Fibroblast of the aortic adventitia (primary cell): ENCODE results near the gene GMDS. TPM values are rescaled to one million over a fixed set of nuclear protein-coding genes. Genes with fewer than 3 reads are reported as not detected.

Experiments used
- DNase-seq: peaks from one replicate; pipeline ENCODE4 v3.0.0-alpha.2; 2010; ENCODE audit warnings: low read depth
- H3K4me3 ChIP-seq: 2 replicates; pipeline ENCODE4 v1.5.1; 2011; ENCODE audit warnings: low read depth, mild to moderate bottlenecking, control low read depth, low read length, moderate library complexity
- total RNA-seq: library from RNA; depleted of rRNA; stranded (reverse); fragments of >200 nt; gene quantifications from 2 replicates; pipeline ENCODE4 v1.2.3, GENCODE V29; 2012; ENCODE audit warnings: low replicate concordance
- TF ChIP-seq, protein P1 (sequence below): IDR thresholded peaks from 2 replicates; pipeline ENCODE4 v1.5.1; 2011; ENCODE audit warnings: mild to moderate bottlenecking, low read length, control low read depth, inconsistent platforms; ENCODE audit not compliant: insufficient read depth

Gene GMDS
- total RNA-seq, 1 donor: 15.9 TPM

DNA sequence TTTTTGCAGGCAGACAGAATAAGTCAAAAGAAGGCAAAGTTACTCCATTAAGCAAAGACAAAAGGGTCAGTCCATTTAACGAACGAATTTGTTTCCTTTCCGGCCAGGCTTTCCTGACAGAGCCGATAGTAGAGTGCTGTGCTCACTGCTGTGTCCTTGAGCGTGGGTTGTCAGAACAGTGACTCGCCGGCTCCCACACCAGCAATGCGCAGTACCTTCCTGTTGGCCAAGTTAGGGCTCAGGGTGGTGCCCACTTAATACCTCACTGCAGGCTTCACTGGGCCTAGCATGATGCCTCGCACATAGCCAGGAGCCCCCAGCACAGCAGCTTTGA is 341.0 kb downstream of the GMDS start:
- DNase-seq: no peak
- TF ChIP-seq, protein P1, sequence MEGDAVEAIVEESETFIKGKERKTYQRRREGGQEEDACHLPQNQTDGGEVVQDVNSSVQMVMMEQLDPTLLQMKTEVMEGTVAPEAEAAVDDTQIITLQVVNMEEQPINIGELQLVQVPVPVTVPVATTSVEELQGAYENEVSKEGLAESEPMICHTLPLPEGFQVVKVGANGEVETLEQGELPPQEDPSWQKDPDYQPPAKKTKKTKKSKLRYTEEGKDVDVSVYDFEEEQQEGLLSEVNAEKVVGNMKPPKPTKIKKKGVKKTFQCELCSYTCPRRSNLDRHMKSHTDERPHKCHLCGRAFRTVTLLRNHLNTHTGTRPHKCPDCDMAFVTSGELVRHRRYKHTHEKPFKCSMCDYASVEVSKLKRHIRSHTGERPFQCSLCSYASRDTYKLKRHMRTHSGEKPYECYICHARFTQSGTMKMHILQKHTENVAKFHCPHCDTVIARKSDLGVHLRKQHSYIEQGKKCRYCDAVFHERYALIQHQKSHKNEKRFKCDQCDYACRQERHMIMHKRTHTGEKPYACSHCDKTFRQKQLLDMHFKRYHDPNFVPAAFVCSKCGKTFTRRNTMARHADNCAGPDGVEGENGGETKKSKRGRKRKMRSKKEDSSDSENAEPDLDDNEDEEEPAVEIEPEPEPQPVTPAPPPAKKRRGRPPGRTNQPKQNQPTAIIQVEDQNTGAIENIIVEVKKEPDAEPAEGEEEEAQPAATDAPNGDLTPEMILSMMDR: no peak
- no peak overlapping the region for H3K4me3 ChIP-seq

DNA sequence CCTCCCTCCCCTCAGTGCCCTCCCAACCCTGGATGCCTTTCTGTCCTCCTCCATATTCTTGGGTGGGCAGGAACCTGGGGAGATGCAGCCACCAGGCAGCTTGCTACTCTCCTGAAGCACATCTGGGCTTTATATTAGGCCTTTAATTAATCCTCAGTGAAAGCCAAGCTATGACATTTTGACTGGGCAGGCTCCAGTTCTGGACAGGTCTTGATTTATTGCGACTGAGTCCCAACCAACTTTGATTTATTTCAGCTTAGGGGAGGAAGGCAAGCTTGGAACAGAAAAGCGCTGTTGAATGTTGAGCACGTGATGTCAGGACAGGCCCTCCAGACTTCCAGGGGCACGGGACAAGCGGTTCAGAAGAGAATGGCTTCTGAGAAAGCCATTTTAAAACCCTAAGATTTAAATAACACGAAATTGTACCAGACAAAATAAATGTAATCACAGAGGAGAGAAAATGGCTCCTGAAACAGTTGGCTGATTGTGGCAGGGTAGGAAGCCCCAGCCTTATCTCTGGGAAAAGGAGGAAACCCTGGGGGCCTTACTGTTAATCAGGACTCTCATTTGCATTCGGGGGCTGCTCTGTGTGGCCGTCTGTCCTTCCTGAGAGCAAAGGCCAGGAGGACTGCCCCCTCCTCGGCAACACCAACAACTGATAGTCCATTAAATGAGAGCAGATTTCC is 341.5 kb downstream of the GMDS start:
- TF ChIP-seq, protein P1: no peak
- peak; percentile 52 for DNase-seq
- H3K4me3 ChIP-seq: no peak overlapping the region

DNA sequence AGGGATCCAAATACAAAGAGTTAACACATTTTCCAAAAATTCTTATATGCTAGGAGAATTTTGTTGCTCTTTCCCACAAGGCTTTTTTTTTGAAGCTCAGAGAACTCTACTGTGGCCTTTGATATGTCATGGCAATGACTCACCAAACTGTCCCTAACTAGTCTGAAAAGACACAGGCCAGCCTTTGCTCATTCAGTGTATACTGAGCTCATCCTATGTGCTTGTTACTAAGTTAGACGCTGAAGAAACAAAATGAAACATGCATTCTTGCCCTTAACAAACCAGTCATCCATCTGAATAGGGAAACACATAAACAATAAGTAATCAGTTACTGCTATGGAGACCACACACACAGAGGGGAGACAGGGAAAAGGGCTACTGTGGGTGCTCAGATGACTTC is 343.8 kb downstream of the GMDS start:
- peak; percentile 13 for DNase-seq
- TF ChIP-seq, protein P1: no peak

GRCh38 chr6:1896897-1897296 is 348.5 kb downstream of the GMDS start:
- DNase-seq: no peak
- no peak overlapping the region for H3K4me3 ChIP-seq
- TF ChIP-seq, protein P1: no peak

More for the DNA sequence above, 343.8 kb downstream of the GMDS start:
- H3K4me3 ChIP-seq: no peak overlapping the region

DNA sequence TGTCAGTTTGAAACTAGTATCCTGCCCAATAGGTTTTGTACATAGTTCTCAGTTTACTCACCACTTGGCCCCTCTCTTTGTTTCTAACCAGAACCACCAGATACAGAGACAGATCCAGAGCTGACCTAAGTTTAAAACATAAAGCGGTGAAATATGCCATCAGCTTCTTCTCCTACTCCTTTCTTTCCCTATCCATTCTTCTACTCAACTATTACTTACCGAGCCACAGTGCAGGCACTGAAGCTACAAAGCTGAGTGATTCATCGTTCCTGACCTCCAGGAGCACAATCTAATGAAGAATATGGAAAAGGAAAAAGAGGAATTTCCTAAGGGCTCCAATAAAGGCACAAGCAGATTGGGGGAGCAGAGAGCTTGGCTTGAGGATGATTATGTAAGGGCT is 349.7 kb downstream of the GMDS start:
- no peak overlapping the region for H3K4me3 ChIP-seq
- TF ChIP-seq, protein P1: no peak
- DNase-seq: peak; percentile 41

DNA sequence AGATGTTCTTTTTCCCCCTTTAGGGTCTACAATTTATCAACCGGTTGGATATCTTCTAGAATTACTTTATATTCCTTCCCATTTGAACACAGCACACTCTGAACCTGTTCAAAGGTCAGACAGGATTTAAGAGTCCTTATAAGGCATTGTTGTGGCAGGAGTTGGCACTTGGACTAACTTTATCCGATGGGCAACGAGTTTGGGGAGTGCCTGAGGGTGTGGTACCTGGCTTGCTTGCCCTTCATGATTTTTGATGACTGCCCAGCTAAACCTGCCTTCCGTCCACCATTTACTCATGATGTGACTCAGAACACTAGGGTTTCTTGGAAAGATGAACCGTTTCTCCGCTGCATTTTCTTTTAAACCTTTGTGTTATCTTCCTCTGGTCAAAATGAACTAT is 350.5 kb downstream of the GMDS start:
- TF ChIP-seq, protein P1: no peak
- H3K4me3 ChIP-seq: no peak overlapping the region

More for the DNA sequence above, 350.5 kb downstream of the GMDS start:
- DNase-seq: peak; percentile 13
